ENCODE results near the gene SMAD7. TPM values are rescaled to one million over a fixed set of nuclear protein-coding genes. Genes with fewer than 3 reads are reported as not detected.

Gene SMAD7
- total RNA-seq, 1 donor from 2014 or later: 34.1 TPM

GRCh38 chr18:48887294-48887904, 63.4 kb downstream of the SMAD7 start:
- peaks cover 56% of the 10 kb centered on the region for H3K4me1 ChIP-seq
- no peak for DNase-seq (ENCODE audit: extremely low spot score in 2 of 2)

DNA sequence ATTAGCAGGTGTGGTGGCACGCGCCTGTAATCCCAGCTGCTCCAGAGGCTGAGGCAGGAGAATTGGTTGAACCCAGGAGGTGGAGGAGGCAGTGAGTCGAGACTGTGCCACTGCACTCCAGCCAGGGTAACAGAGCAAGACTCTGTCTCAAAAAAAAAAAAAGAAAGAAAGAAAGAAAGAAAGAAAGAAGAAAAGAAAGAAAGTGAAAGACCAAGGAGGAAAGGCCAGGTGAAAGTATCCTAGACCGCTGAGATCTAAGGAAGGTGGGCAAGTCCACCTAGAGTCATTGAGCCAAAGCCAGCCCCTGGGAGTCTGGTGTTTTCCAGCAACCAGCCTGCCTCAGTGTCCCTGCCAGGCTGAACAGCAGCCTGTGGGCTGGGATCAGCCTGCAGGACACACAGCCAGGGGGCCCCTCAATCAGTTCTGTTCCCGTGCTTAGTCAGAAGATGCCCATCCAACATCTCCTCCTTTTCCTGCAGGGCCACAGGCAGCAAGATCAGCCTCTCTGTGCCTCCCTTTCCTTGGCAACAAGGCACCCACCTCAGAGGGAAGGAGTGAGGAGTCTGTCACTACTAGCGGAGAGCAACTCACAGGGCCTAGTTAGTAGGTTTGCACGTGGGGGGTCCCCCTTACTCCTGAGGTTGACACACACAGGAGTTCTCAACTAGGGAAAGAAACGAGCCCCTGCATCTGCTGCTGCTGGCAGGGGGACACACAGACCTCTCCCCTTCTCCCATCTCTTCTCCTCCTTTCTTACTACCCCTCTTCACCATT, 64.1 kb downstream of the SMAD7 start:
- H3K27ac ChIP-seq: no peak overlapping the region
- intact Hi-C loops (cut with DNase I): no loop called here
- TF ChIP-seq POLR2AphosphoS5 (IDR thresholded peaks at IDR 0.05; ENCODE audit: insufficient read depth in 1 of 2, low read depth in 1 of 2) (no peak), POLR2A (IDR thresholded peaks at IDR 0.05) (no peak), CTCF (IDR thresholded peaks at IDR 0.05) (no peak)
- H3K36me3 ChIP-seq: no peaks in the 10 kb centered on the region
- DNase-seq (ENCODE audit: extremely low spot score in 2 of 2): no peak
- H3K4me3 ChIP-seq: no peak overlapping the region
- peaks cover 53% of the 10 kb centered on the region for H3K4me1 ChIP-seq
- H3K9me3 ChIP-seq: no peaks in the 10 kb centered on the region
- no peaks in the 10 kb centered on the region for H3K27me3 ChIP-seq

More at GRCh38 chr18:48887294-48887904, 63.4 kb downstream of the SMAD7 start:
- Histone ChIP-seq H3K27ac (no peak overlapping the region), H3K27me3 (no peaks in the 10 kb centered on the region), H3K36me3 (no peaks in the 10 kb centered on the region), H3K4me3 (no peak overlapping the region), H3K9me3 (no peaks in the 10 kb centered on the region)
- TF ChIP-seq CTCF (IDR thresholded peaks at IDR 0.05) (no peak), POLR2A (IDR thresholded peaks at IDR 0.05) (no peak), POLR2AphosphoS5 (IDR thresholded peaks at IDR 0.05; ENCODE audit: insufficient read depth in 1 of 2, low read depth in 1 of 2) (no peak)
- intact Hi-C loops (cut with DNase I): no loop called here

GRCh38 chr18:48885924-48886400, 64.8 kb downstream of the SMAD7 start:
- no peaks in the 10 kb centered on the region for H3K9me3 ChIP-seq
- intact Hi-C loops (cut with DNase I): no loop called here
- peak overlapping the region; percentile 78 for H3K27ac ChIP-seq
- H3K4me3 ChIP-seq: no peak overlapping the region
- no peaks in the 10 kb centered on the region for H3K36me3 ChIP-seq
- H3K27me3 ChIP-seq: no peaks in the 10 kb centered on the region
- H3K4me1 ChIP-seq: peaks cover 53% of the 10 kb centered on the region
- DNase-seq (ENCODE audit: extremely low spot score in 2 of 2): no peak
- TF ChIP-seq POLR2AphosphoS5 (IDR thresholded peaks at IDR 0.05; ENCODE audit: insufficient read depth in 1 of 2, low read depth in 1 of 2) (no peak), CTCF (IDR thresholded peaks at IDR 0.05) (no peak), POLR2A (IDR thresholded peaks at IDR 0.05) (no peak)

- Histone ChIP-seq H3K4me3 (no peak overlapping the region), H3K36me3 (no peaks in the 10 kb centered on the region), H3K27ac (peak overlapping the region; percentile 78), H3K9me3 (no peaks in the 10 kb centered on the region), H3K4me1 (peaks cover 52% of the 10 kb centered on the region), H3K27me3 (no peaks in the 10 kb centered on the region)
- intact Hi-C loops (cut with DNase I): no loop called here
- no peak for DNase-seq (ENCODE audit: extremely low spot score in 2 of 2)
- TF ChIP-seq POLR2A (IDR thresholded peaks at IDR 0.05) (no peak), CTCF (IDR thresholded peaks at IDR 0.05) (no peak), POLR2AphosphoS5 (IDR thresholded peaks at IDR 0.05; ENCODE audit: insufficient read depth in 1 of 2, low read depth in 1 of 2) (peak; percentile 54 to 84)
Measured at GRCh38 chr18:48885266-48885923, 65.4 kb downstream of the SMAD7 start.

Measured in vagina (tissue), 2 donors.